NCI-H460 (cell line): ENCODE results near the gene PCDH12. TPM values are rescaled to one million over a fixed set of nuclear protein-coding genes. Genes with fewer than 3 reads are reported as not detected.
"Not testable (repeated sequence)": the region's sequence is repeated elsewhere in the genome, so short reads cannot be mapped to it uniquely, and the experiment has no call there.

ENCODE experiments used
- DNase-seq: peaks from one replicate; pipeline ENCODE4 v3.0.0-alpha.2; 2016; ENCODE audit warnings: low read depth; ENCODE audit errors: extremely low read depth
- total RNA-seq: library from RNA; depleted of rRNA; stranded (reverse); fragments of >200 nt; shearing (Covaris generic); gene quantifications from 2 replicates; pipeline ENCODE4 v1.2.3, GENCODE V29; 2014

The PCDH12 gene
- total RNA-seq, 1 experiment from 2014 or later = 0.05 TPM

GRCh38 chr5:141941307-141941706 is 16.7 kb downstream of the PCDH12 start:
- DNase-seq = no peak

GRCh38 chr5:141940695-141941271 is 17.2 kb downstream of the PCDH12 start:
- no peak for DNase-seq

GRCh38 chr5:141935538-141935937 is 22.5 kb downstream of the PCDH12 start:
- DNase-seq = no peak

GRCh38 chr5:141934099-141934844 is 23.7 kb downstream of the PCDH12 start:
- no peak for DNase-seq

- no peak for DNase-seq
Measured at GRCh38 chr5:141933151-141933550, 24.9 kb downstream of the PCDH12 start.

- no peak for DNase-seq
Measured at GRCh38 chr5:141931694-141932093, 26.3 kb downstream of the PCDH12 start.

- no peak for DNase-seq
Measured at GRCh38 chr5:141929398-141930058, 28.5 kb downstream of the PCDH12 start.

GRCh38 chr5:141928051-141928450 is 30.0 kb downstream of the PCDH12 start:
- no peak for DNase-seq

GRCh38 chr5:141926434-141926833 is 31.6 kb downstream of the PCDH12 start:
- DNase-seq = no peak

- peak; percentile 91 for DNase-seq
Measured at GRCh38 chr5:141923448-141924313, 34.3 kb downstream of the PCDH12 start, which contains the start of gene DELE1. DELE1 (plus strand) TSS chr5:141923871; CDS start chr5:141923942, 71 bp downstream.

- not testable (repeated sequence) for DNase-seq
Measured at GRCh38 chr5:141922827-141923447, 35.1 kb downstream of the PCDH12 start.

- DNase-seq = no peak
Measured at GRCh38 chr5:141920771-141921170, 37.2 kb downstream of the PCDH12 start.

GRCh38 chr5:141919218-141920119 is 38.5 kb downstream of the PCDH12 start:
- DNase-seq = no peak

- DNase-seq = no peak
Measured at GRCh38 chr5:141917760-141918159, 40.2 kb downstream of the PCDH12 start.

GRCh38 chr5:141916522-141916921 is 41.5 kb downstream of the PCDH12 start:
- DNase-seq = no peak

- no peak for DNase-seq
Measured at GRCh38 chr5:141915881-141916336, 42.1 kb downstream of the PCDH12 start.

- DNase-seq = no peak
Measured at GRCh38 chr5:141914797-141915196, 43.2 kb downstream of the PCDH12 start.

GRCh38 chr5:141914199-141914743 is 43.7 kb downstream of the PCDH12 start:
- DNase-seq = no peak
